GM23338 (cell line): ENCODE results near the gene LIME1.

Experiments used
- CREB1 ChIP-seq: fragments of 250-450 bp; sonication (Bioruptor Pico); IDR thresholded peaks from 2 replicates; pipeline ENCODE4 v1.5.0; 2020; ENCODE audit warnings: low read depth, mild to moderate bottlenecking, moderate library complexity
- CTCF ChIP-seq, 2 experiments: fragments of 200-600 bp in 1 of 2; sonication (generic) in 1 of 2; conservative IDR thresholded peaks; 2 replicates each; pipeline versions ENCODE4 v1.5.1 to v1.6.1; 2016 to 2017; ENCODE audit warnings: antibody characterized with exemption in 2 of 2, low read depth in 2 of 2, mild to moderate bottlenecking in 2 of 2, moderate library complexity in 1 of 2
- EZH2 ChIP-seq: fragments of 200-600 bp; sonication (generic); IDR thresholded peaks from one replicate; pipeline ENCODE4 v1.8.0; 2017; ENCODE audit warnings: antibody characterized with exemption, mild to moderate bottlenecking, low read depth; ENCODE audit not compliant: unreplicated experiment
- EZH2phosphoT487 ChIP-seq: fragments of 200-600 bp; sonication (generic); IDR thresholded peaks from one replicate; pipeline ENCODE4 v1.8.1; 2018; ENCODE audit warnings: antibody characterized with exemption; ENCODE audit not compliant: unreplicated experiment
- JUNB ChIP-seq: IDR thresholded peaks from one replicate; pipeline ENCODE4 v1.6.1; 2016; ENCODE audit warnings: antibody characterized with exemption; ENCODE audit not compliant: unreplicated experiment
- NANOG ChIP-seq: IDR thresholded peaks from 2 replicates; pipeline ENCODE4 v1.6.1; 2016; ENCODE audit warnings: antibody characterized with exemption, borderline replicate concordance
- POLR2AphosphoS5 ChIP-seq: IDR thresholded peaks from 2 replicates; pipeline ENCODE4 v1.6.1; 2016; ENCODE audit warnings: antibody characterized with exemption, low read depth
- STAT1 ChIP-seq: IDR thresholded peaks from one replicate; pipeline ENCODE4 v1.6.1; 2016; ENCODE audit warnings: antibody characterized with exemption; ENCODE audit not compliant: unreplicated experiment
- ZNF331 ChIP-seq: fragments of 250-450 bp; sonication (Bioruptor Pico); IDR thresholded peaks from 2 replicates; pipeline ENCODE4 v1.5.0; 2020; ENCODE audit warnings: low read depth, mild to moderate bottlenecking, moderate library complexity
- TF ChIP-seq, protein P1 (sequence below): IDR thresholded peaks from one replicate; pipeline ENCODE4 v1.6.1; 2018; ENCODE audit warnings: antibody characterized with exemption; ENCODE audit not compliant: unreplicated experiment
- TF ChIP-seq, protein P2 (sequence below): IDR thresholded peaks from 2 replicates; pipeline ENCODE4 v1.6.1; 2016; ENCODE audit warnings: antibody characterized with exemption
- TF ChIP-seq, protein P3 (sequence below): fragments of 250-450 bp; sonication (Bioruptor Pico); IDR thresholded peaks from 2 replicates; pipeline ENCODE4 v1.5.0; 2020; ENCODE audit warnings: mild to moderate bottlenecking, moderate library complexity

- TF ChIP-seq CTCF (conservative IDR thresholded peaks at IDR 0.05; ENCODE audit: low read depth in 2 of 2) (no peak), CREB1 (CRISPR knock-in tag) (no peak), EZH2 (no peak), STAT1 (no peak), POLR2AphosphoS5 (no peak), EZH2phosphoT487 (no peak), JUNB (no peak), ZNF331 (CRISPR knock-in tag) (no peak), NANOG (no peak)
- TF ChIP-seq, protein P1, sequence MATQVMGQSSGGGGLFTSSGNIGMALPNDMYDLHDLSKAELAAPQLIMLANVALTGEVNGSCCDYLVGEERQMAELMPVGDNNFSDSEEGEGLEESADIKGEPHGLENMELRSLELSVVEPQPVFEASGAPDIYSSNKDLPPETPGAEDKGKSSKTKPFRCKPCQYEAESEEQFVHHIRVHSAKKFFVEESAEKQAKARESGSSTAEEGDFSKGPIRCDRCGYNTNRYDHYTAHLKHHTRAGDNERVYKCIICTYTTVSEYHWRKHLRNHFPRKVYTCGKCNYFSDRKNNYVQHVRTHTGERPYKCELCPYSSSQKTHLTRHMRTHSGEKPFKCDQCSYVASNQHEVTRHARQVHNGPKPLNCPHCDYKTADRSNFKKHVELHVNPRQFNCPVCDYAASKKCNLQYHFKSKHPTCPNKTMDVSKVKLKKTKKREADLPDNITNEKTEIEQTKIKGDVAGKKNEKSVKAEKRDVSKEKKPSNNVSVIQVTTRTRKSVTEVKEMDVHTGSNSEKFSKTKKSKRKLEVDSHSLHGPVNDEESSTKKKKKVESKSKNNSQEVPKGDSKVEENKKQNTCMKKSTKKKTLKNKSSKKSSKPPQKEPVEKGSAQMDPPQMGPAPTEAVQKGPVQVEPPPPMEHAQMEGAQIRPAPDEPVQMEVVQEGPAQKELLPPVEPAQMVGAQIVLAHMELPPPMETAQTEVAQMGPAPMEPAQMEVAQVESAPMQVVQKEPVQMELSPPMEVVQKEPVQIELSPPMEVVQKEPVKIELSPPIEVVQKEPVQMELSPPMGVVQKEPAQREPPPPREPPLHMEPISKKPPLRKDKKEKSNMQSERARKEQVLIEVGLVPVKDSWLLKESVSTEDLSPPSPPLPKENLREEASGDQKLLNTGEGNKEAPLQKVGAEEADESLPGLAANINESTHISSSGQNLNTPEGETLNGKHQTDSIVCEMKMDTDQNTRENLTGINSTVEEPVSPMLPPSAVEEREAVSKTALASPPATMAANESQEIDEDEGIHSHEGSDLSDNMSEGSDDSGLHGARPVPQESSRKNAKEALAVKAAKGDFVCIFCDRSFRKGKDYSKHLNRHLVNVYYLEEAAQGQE, result no peak
- TF ChIP-seq, protein P2, sequence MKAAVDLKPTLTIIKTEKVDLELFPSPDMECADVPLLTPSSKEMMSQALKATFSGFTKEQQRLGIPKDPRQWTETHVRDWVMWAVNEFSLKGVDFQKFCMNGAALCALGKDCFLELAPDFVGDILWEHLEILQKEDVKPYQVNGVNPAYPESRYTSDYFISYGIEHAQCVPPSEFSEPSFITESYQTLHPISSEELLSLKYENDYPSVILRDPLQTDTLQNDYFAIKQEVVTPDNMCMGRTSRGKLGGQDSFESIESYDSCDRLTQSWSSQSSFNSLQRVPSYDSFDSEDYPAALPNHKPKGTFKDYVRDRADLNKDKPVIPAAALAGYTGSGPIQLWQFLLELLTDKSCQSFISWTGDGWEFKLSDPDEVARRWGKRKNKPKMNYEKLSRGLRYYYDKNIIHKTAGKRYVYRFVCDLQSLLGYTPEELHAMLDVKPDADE, result no peak
- TF ChIP-seq, protein P3, sequence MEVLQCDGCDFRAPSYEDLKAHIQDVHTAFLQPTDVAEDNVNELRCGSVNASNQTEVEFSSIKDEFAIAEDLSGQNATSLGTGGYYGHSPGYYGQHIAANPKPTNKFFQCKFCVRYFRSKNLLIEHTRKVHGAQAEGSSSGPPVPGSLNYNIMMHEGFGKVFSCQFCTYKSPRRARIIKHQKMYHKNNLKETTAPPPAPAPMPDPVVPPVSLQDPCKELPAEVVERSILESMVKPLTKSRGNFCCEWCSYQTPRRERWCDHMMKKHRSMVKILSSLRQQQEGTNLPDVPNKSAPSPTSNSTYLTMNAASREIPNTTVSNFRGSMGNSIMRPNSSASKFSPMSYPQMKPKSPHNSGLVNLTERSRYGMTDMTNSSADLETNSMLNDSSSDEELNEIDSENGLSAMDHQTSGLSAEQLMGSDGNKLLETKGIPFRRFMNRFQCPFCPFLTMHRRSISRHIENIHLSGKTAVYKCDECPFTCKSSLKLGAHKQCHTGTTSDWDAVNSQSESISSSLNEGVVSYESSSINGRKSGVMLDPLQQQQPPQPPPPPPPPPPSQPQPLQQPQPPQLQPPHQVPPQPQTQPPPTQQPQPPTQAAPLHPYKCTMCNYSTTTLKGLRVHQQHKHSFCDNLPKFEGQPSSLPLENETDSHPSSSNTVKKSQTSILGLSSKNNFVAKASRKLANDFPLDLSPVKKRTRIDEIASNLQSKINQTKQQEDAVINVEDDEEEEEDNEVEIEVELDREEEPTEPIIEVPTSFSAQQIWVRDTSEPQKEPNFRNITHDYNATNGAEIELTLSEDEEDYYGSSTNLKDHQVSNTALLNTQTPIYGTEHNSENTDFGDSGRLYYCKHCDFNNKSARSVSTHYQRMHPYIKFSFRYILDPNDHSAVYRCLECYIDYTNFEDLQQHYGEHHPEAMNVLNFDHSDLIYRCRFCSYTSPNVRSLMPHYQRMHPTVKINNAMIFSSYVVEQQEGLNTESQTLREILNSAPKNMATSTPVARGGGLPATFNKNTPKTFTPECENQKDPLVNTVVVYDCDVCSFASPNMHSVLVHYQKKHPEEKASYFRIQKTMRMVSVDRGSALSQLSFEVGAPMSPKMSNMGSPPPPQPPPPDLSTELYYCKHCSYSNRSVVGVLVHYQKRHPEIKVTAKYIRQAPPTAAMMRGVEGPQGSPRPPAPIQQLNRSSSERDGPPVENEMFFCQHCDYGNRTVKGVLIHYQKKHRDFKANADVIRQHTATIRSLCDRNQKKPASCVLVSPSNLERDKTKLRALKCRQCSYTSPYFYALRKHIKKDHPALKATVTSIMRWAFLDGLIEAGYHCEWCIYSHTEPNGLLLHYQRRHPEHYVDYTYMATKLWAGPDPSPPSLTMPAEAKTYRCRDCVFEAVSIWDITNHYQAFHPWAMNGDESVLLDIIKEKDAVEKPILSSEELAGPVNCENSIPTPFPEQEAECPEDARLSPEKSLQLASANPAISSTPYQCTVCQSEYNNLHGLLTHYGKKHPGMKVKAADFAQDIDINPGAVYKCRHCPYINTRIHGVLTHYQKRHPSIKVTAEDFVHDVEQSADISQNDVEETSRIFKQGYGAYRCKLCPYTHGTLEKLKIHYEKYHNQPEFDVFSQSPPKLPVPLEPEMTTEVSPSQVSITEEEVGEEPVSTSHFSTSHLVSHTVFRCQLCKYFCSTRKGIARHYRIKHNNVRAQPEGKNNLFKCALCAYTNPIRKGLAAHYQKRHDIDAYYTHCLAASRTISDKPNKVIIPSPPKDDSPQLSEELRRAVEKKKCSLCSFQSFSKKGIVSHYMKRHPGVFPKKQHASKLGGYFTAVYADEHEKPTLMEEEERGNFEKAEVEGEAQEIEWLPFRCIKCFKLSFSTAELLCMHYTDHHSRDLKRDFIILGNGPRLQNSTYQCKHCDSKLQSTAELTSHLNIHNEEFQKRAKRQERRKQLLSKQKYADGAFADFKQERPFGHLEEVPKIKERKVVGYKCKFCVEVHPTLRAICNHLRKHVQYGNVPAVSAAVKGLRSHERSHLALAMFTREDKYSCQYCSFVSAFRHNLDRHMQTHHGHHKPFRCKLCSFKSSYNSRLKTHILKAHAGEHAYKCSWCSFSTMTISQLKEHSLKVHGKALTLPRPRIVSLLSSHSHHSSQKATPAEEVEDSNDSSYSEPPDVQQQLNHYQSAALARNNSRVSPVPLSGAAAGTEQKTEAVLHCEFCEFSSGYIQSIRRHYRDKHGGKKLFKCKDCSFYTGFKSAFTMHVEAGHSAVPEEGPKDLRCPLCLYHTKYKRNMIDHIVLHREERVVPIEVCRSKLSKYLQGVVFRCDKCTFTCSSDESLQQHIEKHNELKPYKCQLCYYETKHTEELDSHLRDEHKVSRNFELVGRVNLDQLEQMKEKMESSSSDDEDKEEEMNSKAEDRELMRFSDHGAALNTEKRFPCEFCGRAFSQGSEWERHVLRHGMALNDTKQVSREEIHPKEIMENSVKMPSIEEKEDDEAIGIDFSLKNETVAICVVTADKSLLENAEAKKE, result no peak
Observed at GRCh38 chr20:63737695-63737944, 1.2 kb downstream of the LIME1 start.
